ENCODE data around the gene SLC44A3.

DNA sequence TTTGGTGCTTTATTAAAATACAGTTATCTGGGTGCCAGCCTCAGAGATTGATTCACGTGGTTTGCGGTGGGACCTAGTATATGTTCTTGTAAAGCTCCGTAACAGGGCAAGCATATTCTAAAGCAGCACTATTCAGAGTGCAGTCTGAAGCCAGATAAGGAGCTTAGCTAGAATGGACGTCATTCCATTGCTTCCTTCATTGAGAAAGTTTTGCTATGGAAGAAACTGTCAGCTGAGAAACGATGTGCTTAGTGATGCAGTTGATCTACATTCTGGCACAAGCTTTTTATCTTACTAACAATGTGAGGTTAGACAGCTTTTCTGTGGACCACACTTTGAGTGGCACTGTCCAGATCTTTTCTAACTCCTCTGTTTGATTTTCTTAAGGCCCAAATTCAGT, 26.2 kb downstream of the SLC44A3 start:
- TF ChIP-seq, protein P1, sequence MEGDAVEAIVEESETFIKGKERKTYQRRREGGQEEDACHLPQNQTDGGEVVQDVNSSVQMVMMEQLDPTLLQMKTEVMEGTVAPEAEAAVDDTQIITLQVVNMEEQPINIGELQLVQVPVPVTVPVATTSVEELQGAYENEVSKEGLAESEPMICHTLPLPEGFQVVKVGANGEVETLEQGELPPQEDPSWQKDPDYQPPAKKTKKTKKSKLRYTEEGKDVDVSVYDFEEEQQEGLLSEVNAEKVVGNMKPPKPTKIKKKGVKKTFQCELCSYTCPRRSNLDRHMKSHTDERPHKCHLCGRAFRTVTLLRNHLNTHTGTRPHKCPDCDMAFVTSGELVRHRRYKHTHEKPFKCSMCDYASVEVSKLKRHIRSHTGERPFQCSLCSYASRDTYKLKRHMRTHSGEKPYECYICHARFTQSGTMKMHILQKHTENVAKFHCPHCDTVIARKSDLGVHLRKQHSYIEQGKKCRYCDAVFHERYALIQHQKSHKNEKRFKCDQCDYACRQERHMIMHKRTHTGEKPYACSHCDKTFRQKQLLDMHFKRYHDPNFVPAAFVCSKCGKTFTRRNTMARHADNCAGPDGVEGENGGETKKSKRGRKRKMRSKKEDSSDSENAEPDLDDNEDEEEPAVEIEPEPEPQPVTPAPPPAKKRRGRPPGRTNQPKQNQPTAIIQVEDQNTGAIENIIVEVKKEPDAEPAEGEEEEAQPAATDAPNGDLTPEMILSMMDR (IDR thresholded peaks at IDR 0.05): no peak
- no peak for TF ChIP-seq POLR2A (IDR thresholded peaks at IDR 0.05)
